ENCODE measurements around the gene SLC16A4. TPM values are rescaled to one million over a fixed set of nuclear protein-coding genes. Genes with fewer than 3 reads are reported as not detected.

SLC16A4 gene
- total and polyA plus RNA-seq, 2 experiments from 2014 or later, result 10.7 to 16.2 TPM

- Histone ChIP-seq H3K79me2 (peaks cover 12% of the 10 kb centered on the region), H3K36me3 (replicated peaks; ENCODE audit: insufficient read depth, low read depth) (no peaks in the 10 kb centered on the region), H4K20me1 (ENCODE audit: insufficient read depth, poor library complexity, severe bottlenecking) (no peaks in the 10 kb centered on the region), H3K4me2 (no peak overlapping the region), H2AFZ (no peak overlapping the region), H3K9me3 (ENCODE audit: low read depth) (no peaks in the 10 kb centered on the region), H3K27ac (no peak overlapping the region), H3K9me2 (replicated peaks; ENCODE audit: insufficient read depth) (no peaks in the 10 kb centered on the region), H3K4me1 (ENCODE audit: insufficient read depth) (peaks cover 5% of the 10 kb centered on the region), H3K4me3 (no peak overlapping the region), H3K27me3 (no peaks in the 10 kb centered on the region)
- 78% methylated on average over 7 of the region's 7 CpGs for WGBS (ENCODE audit: low lambda C conversion rate, missing lambda C conversion rate)
- DNase-seq (ENCODE audit: low spot score), result no peak
- TF ChIP-seq, protein P1, sequence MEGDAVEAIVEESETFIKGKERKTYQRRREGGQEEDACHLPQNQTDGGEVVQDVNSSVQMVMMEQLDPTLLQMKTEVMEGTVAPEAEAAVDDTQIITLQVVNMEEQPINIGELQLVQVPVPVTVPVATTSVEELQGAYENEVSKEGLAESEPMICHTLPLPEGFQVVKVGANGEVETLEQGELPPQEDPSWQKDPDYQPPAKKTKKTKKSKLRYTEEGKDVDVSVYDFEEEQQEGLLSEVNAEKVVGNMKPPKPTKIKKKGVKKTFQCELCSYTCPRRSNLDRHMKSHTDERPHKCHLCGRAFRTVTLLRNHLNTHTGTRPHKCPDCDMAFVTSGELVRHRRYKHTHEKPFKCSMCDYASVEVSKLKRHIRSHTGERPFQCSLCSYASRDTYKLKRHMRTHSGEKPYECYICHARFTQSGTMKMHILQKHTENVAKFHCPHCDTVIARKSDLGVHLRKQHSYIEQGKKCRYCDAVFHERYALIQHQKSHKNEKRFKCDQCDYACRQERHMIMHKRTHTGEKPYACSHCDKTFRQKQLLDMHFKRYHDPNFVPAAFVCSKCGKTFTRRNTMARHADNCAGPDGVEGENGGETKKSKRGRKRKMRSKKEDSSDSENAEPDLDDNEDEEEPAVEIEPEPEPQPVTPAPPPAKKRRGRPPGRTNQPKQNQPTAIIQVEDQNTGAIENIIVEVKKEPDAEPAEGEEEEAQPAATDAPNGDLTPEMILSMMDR (IDR thresholded peaks at IDR 0.05; ENCODE audit: poor library complexity), result no peak
Measured at GRCh38 chr1:110411173-110411735, 20.4 kb upstream of the SLC16A4 start.

GRCh38 chr1:110409316-110409715 lies 18.5 kb upstream of the SLC16A4 start:
- Histone ChIP-seq H3K27ac (no peak overlapping the region), H2AFZ (no peak overlapping the region), H3K79me2 (peaks cover 16% of the 10 kb centered on the region), H3K4me2 (no peak overlapping the region), H3K27me3 (no peaks in the 10 kb centered on the region), H3K4me1 (ENCODE audit: insufficient read depth) (peaks cover 5% of the 10 kb centered on the region), H3K36me3 (replicated peaks; ENCODE audit: insufficient read depth, low read depth) (no peaks in the 10 kb centered on the region), H3K9me3 (ENCODE audit: low read depth) (no peaks in the 10 kb centered on the region), H4K20me1 (ENCODE audit: insufficient read depth, poor library complexity, severe bottlenecking) (no peaks in the 10 kb centered on the region), H3K9me2 (replicated peaks; ENCODE audit: insufficient read depth) (no peaks in the 10 kb centered on the region), H3K4me3 (no peak overlapping the region)
- WGBS (ENCODE audit: low lambda C conversion rate, missing lambda C conversion rate), result 89% methylated on average over 6 of the region's 6 CpGs
- TF ChIP-seq, protein P1 (IDR thresholded peaks at IDR 0.05; ENCODE audit: poor library complexity), result no peak
- TF ChIP-seq EZH2phosphoT487 (IDR thresholded peaks at IDR 0.05; ENCODE audit: low read depth, severe bottlenecking, unreplicated experiment) (no peak), EZH2 (IDR thresholded peaks at IDR 0.05; ENCODE audit: borderline replicate concordance) (no peak)
- no peak for DNase-seq (ENCODE audit: low spot score)

DNA sequence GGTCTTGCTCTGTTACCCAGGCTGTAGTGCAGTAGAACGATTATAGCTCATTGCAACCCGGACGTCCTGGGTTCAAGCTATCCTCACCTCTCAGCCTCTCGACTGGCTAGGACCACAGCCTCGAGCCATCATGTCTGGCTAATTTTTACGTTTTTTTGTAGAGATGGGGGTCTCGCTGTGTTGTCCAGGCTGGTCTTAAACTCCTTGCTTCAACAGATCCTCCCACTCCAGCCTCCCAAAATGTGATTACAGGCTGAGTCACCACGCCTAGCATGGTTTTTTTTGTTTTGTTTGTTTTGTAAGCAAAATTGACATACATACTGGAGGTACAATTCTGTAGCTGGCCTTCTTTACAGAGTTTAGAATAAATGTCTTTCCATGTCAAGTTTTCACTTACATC lies 17.7 kb upstream of the SLC16A4 start:
- TF ChIP-seq, protein P1 (IDR thresholded peaks at IDR 0.05; ENCODE audit: poor library complexity), result no peak
- TF ChIP-seq EZH2phosphoT487 (IDR thresholded peaks at IDR 0.05; ENCODE audit: low read depth, severe bottlenecking, unreplicated experiment) (no peak), EZH2 (IDR thresholded peaks at IDR 0.05; ENCODE audit: borderline replicate concordance) (no peak)
- WGBS (ENCODE audit: low lambda C conversion rate, missing lambda C conversion rate), result 94% methylated on average over 8 of the region's 8 CpGs
- no peak for DNase-seq (ENCODE audit: low spot score)
- Histone ChIP-seq H3K27ac (no peak overlapping the region), H3K79me2 (peaks cover 16% of the 10 kb centered on the region), H3K27me3 (no peaks in the 10 kb centered on the region), H3K36me3 (replicated peaks; ENCODE audit: insufficient read depth, low read depth) (no peaks in the 10 kb centered on the region), H3K4me1 (ENCODE audit: insufficient read depth) (peaks cover 5% of the 10 kb centered on the region), H3K4me2 (peak overlapping the region; percentile 84), H3K4me3 (no peak overlapping the region), H2AFZ (no peak overlapping the region), H3K9me2 (replicated peaks; ENCODE audit: insufficient read depth) (no peaks in the 10 kb centered on the region), H4K20me1 (ENCODE audit: insufficient read depth, poor library complexity, severe bottlenecking) (no peaks in the 10 kb centered on the region), H3K9me3 (ENCODE audit: low read depth) (no peaks in the 10 kb centered on the region)

Measured in hepatocyte (in vitro differentiated cells).